ENCODE measurements around the gene TBL1X. TPM values are rescaled to one million over a fixed set of nuclear protein-coding genes. Genes with fewer than 3 reads are reported as not detected.

TBL1X gene
- polyA plus RNA-seq, 1 donor (not counting 4 experiments of a cell fraction or from before 2014, with no cell fraction given), result 2.2 TPM

DNA sequence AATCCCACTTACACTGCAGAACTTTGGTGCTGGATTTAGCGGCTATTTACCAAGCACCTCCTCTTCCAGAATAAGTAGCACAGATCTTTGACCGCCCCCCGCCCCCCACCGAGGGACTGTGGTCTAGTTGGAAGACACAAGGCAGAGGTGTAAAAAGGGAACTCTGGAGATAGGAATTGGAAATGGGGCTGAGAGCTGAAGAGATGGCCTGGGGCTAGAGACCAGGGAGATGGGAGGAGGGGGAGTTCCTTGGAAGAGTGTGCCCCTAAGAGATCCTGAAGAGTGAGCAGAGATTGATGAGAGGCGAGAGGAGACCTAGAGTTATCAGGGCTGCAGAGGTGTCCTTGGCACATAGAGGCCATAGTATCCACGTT lies 55.3 kb downstream of the TBL1X start:
- dilution Hi-C loops (cut with MboI; ENCODE audit: extremely low pct_ligation_motif_present, low sequenced_read_pairs), result no loop called here
- TF ChIP-seq EZH2 (IDR thresholded peaks at IDR 0.05; ENCODE audit: low read length), result no peak
- TF ChIP-seq CTCF (optimal IDR thresholded peaks at IDR 0.05 in 1 of 3, IDR thresholded peaks at IDR 0.05 in 1 of 3, conservative IDR thresholded peaks at IDR 0.05 in 1 of 3; ENCODE audit: extremely low read depth in 1 of 3, insufficient read depth in 2 of 3, low read length in 3 of 3), result no peak
- FAIRE-seq (no peak), DNase-seq (ENCODE audit: low read depth, low spot score) (no peak)
- no peaks in the 10 kb centered on the region for H3K79me2 ChIP-seq (ENCODE audit: control insufficient read depth, insufficient read depth, low read length)
- no peaks in the 10 kb centered on the region for H4K20me1 ChIP-seq (ENCODE audit: control insufficient read depth, extremely low read depth, insufficient read depth, low read length)
- H3K9me1 ChIP-seq (ENCODE audit: control insufficient read depth, extremely low read depth, insufficient read depth, low read length), result no peaks in the 10 kb centered on the region
- no peak overlapping the region for H3K4me3 ChIP-seq (ENCODE audit: control insufficient read depth in 2 of 3, extremely low read depth in 1 of 3, insufficient read depth in 2 of 3, low read depth in 1 of 3, low read length in 3 of 3)
- no peaks in the 10 kb centered on the region for H3K4me1 ChIP-seq (ENCODE audit: control insufficient read depth, extremely low read depth, insufficient read depth, low read length)
- H3K4me2 ChIP-seq (ENCODE audit: control insufficient read depth, extremely low read depth, insufficient read depth, low read depth, low read length), result no peak overlapping the region
- H3K27ac ChIP-seq (ENCODE audit: control insufficient read depth, insufficient read depth, low read length), result no peak overlapping the region
- no peak overlapping the region for H2AFZ ChIP-seq (ENCODE audit: control insufficient read depth, low read length)
- H3K27me3 ChIP-seq (ENCODE audit: control insufficient read depth, extremely low read depth, insufficient read depth, low read length), result no peaks in the 10 kb centered on the region
- H3K36me3 ChIP-seq (ENCODE audit: control insufficient read depth in 2 of 2, extremely low read depth in 1 of 2, insufficient read depth in 2 of 2, low read length in 2 of 2), result no peaks in the 10 kb centered on the region
- no peaks in the 10 kb centered on the region for H3K9me3 ChIP-seq (ENCODE audit: control insufficient read depth, low read depth, low read length)
- H3K9ac ChIP-seq (ENCODE audit: control insufficient read depth, extremely low read depth, insufficient read depth, low read length), result no peak overlapping the region

DNA sequence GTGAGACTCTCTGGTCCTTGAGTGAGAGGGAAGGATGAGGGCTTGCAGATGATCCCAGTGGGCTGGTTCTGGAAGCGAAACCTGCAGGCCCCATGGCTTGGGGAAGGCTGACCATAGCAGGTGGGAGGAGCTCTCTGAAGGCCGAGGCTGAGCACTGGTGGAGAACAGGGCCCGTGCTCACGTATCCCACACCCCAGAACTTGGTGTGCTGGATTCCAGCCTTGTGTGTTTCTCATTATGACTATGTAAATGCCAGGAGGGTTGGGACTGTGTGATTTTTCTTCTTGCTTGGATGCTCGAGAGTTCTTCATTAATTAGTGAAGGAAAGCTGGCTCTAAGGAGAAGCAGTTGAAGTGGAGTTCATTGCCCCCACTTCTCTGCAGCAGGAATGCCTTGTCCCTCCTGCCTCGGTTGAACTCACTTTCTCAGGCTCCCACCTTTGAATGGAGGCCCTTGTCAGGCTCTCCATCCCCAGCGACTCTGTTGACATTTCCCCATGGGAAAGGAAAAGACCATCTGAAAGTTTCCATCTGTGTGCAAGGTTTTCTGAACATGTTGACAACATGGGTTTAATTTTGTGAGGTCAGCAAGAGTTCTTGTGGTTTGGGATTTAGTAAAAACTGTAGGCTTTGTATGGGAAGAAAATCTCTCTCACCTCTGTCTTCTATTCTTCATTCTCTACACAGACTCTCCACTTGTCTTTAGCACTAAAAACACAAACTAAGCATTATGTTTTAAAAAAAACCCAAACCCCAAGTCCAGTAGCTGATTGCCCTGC lies 57.7 kb downstream of the TBL1X start:
- no peaks in the 10 kb centered on the region for H3K4me1 ChIP-seq (ENCODE audit: control insufficient read depth, extremely low read depth, insufficient read depth, low read length)
- no peaks in the 10 kb centered on the region for H3K27me3 ChIP-seq (ENCODE audit: control insufficient read depth, extremely low read depth, insufficient read depth, low read length)
- H3K79me2 ChIP-seq (ENCODE audit: control insufficient read depth, insufficient read depth, low read length), result no peaks in the 10 kb centered on the region
- H3K9ac ChIP-seq (ENCODE audit: control insufficient read depth, extremely low read depth, insufficient read depth, low read length), result no peak overlapping the region
- H3K4me3 ChIP-seq (ENCODE audit: control insufficient read depth in 2 of 3, extremely low read depth in 1 of 3, insufficient read depth in 2 of 3, low read depth in 1 of 3, low read length in 3 of 3), result no peak overlapping the region
- no peak overlapping the region for H3K4me2 ChIP-seq (ENCODE audit: control insufficient read depth, extremely low read depth, insufficient read depth, low read depth, low read length)
- dilution Hi-C loops (cut with MboI; ENCODE audit: extremely low pct_ligation_motif_present, low sequenced_read_pairs), result no loop called here
- TF ChIP-seq EZH2 (IDR thresholded peaks at IDR 0.05; ENCODE audit: low read length) (no peak), CTCF (optimal IDR thresholded peaks at IDR 0.05 in 1 of 3, IDR thresholded peaks at IDR 0.05 in 1 of 3, conservative IDR thresholded peaks at IDR 0.05 in 1 of 3; ENCODE audit: extremely low read depth in 1 of 3, insufficient read depth in 2 of 3, low read length in 3 of 3) (no peak)
- DNase-seq (ENCODE audit: low read depth, low spot score), result no peak
- H3K36me3 ChIP-seq (ENCODE audit: control insufficient read depth in 2 of 2, extremely low read depth in 1 of 2, insufficient read depth in 2 of 2, low read length in 2 of 2), result no peaks in the 10 kb centered on the region
- no peaks in the 10 kb centered on the region for H4K20me1 ChIP-seq (ENCODE audit: control insufficient read depth, extremely low read depth, insufficient read depth, low read length)
- H3K27ac ChIP-seq (ENCODE audit: control insufficient read depth, insufficient read depth, low read length), result no peak overlapping the region
- no peak for FAIRE-seq
- H2AFZ ChIP-seq (ENCODE audit: control insufficient read depth, low read length), result no peak overlapping the region
- no peaks in the 10 kb centered on the region for H3K9me1 ChIP-seq (ENCODE audit: control insufficient read depth, extremely low read depth, insufficient read depth, low read length)
- H3K9me3 ChIP-seq (ENCODE audit: control insufficient read depth, low read depth, low read length), result no peaks in the 10 kb centered on the region

All from keratinocyte (primary cell).